ENCODE data around the gene KRT23.

DNA sequence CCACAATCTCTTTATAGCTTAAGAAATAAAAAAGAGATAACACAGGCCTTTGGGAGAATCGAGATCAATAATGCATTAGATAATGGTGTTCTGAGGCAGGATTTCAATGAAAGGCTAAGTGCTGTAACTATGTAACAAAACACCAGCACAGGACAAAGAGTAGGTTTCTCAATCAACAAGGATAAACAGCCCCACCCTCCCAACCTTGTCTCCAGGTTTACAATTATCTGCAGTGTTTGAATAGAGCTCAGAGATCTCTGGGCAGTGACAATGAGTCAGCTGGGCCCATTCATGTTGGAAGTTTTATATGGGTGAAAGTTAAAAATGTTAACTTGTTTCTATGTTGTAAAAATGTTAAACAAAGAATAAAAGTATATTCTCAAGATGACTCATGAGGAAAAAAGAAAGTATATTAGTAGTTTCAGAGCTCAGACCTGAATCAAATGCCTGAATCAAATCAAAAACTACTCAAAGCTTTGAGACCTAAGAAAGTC is 35.4 kb downstream of the KRT23 start:
- TF ChIP-seq, protein P1, sequence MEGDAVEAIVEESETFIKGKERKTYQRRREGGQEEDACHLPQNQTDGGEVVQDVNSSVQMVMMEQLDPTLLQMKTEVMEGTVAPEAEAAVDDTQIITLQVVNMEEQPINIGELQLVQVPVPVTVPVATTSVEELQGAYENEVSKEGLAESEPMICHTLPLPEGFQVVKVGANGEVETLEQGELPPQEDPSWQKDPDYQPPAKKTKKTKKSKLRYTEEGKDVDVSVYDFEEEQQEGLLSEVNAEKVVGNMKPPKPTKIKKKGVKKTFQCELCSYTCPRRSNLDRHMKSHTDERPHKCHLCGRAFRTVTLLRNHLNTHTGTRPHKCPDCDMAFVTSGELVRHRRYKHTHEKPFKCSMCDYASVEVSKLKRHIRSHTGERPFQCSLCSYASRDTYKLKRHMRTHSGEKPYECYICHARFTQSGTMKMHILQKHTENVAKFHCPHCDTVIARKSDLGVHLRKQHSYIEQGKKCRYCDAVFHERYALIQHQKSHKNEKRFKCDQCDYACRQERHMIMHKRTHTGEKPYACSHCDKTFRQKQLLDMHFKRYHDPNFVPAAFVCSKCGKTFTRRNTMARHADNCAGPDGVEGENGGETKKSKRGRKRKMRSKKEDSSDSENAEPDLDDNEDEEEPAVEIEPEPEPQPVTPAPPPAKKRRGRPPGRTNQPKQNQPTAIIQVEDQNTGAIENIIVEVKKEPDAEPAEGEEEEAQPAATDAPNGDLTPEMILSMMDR (IDR thresholded peaks at IDR 0.05 in 2 of 3, conservative IDR thresholded peaks at IDR 0.05 in 1 of 3; ENCODE audit: borderline replicate concordance in 1 of 3, insufficient read depth in 1 of 3, low read depth in 2 of 3, low read length in 2 of 3) = no peak
- TF ChIP-seq RAD21 (IDR thresholded peaks at IDR 0.05; ENCODE audit: low read depth) = no peak; the same call in 1 of the 2 replicates

Data from HCT116 (cell line).